Subcutaneous adipose tissue (tissue), 4 donors: ENCODE measurements around the gene LDLRAD3. TPM values are rescaled to one million over a fixed set of nuclear protein-coding genes. Genes with fewer than 3 reads are reported as not detected.

ENCODE experiments used
- total RNA-seq, 4 donors: library from RNA; depleted of rRNA; stranded (reverse); fragments of >200 nt; gene quantifications; one replicate each; pipeline ENCODE4 v1.1.0, GENCODE V29; 2016
- TF ChIP-seq, protein P1 (sequence below): fragments of 450-650 bp; IDR thresholded peaks from one replicate; pipeline ENCODE4 v1.5.1; 2016; ENCODE audit warnings: low read depth, mild to moderate bottlenecking, control low read depth, antibody characterized with exemption, moderate library complexity

The LDLRAD3 gene
- total RNA-seq, 4 donors from 2014 or later = 22.8 to 39.6 (median 29.4) TPM

DNA sequence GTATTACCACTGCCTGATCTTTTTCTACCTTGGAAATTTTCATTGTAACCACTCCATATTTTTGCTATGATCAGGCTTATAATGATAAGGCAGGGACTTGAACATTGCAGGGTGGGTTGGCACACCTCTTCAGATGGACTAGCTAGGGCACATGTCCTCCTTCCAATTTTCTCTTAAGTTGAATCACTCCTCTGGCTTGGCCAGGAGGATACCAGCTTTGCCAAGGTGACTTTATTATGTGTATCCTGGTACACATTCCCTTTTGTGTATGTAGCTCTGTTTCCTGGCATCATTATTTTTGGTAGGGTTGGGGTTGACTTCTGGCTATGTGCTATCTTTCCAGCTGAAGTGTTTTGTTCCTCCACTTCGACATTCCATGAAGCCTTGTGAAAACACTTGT is 8.5 kb upstream of the LDLRAD3 start:
- TF ChIP-seq, protein P1, sequence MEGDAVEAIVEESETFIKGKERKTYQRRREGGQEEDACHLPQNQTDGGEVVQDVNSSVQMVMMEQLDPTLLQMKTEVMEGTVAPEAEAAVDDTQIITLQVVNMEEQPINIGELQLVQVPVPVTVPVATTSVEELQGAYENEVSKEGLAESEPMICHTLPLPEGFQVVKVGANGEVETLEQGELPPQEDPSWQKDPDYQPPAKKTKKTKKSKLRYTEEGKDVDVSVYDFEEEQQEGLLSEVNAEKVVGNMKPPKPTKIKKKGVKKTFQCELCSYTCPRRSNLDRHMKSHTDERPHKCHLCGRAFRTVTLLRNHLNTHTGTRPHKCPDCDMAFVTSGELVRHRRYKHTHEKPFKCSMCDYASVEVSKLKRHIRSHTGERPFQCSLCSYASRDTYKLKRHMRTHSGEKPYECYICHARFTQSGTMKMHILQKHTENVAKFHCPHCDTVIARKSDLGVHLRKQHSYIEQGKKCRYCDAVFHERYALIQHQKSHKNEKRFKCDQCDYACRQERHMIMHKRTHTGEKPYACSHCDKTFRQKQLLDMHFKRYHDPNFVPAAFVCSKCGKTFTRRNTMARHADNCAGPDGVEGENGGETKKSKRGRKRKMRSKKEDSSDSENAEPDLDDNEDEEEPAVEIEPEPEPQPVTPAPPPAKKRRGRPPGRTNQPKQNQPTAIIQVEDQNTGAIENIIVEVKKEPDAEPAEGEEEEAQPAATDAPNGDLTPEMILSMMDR = no peak

DNA sequence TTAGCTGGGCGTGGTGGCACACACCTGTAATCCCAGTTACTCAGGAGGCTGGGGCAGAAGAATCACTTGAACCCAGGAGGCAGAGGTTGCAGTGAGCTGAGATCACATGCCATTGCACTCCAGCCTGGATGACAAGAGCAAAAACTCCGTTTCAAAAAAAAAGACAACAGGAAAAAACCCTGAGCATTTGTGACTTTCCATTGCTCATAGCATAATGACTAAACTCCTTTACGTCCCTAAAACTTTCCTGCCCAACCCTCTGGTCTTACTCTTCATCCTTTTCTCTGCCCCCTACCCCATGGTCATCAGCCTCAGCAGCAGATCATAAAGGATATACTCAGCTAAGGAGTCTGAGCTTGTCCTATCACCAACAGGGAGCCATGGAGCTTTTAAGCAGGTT is 6.8 kb upstream of the LDLRAD3 start:
- TF ChIP-seq, protein P1 = no peak

DNA sequence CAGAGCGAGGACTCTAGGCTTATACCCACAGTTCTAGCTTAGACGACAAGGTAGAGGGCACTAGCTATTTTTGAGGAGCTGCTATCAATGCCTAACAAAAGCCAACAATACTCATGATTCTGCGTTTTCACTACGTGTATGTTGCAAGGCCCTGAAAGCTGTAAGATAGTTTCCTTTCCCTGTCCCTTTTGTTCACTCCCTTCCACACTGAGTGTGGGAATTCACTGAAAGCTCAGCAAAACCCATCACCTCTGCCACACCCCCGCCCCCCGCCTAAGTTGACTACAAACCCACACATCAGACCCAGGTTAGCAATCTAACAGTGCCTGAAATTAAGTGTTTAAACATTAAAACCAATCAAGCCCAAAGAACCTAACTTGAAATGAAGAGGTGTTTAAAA is 6.2 kb upstream of the LDLRAD3 start:
- TF ChIP-seq, protein P1 = no peak

DNA sequence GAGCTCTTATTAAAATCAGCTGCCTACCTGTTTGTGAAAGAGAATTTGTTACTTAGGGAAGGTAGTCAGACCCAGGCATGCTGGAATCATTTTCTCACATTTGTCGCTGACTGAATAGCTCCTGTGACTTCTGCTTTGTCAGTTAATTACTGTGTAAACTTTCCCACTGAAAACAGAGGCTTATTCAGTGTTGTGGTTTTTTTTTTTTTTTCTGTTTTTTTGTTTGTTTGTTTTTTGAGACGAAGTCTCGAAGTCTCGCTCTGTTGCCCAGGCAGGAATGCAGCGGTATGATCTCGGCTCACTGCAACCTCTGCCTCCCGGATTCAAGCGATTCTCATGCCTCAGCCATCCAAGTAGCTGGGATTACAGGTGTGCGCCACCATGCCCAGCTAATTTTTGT is 5.6 kb upstream of the LDLRAD3 start:
- TF ChIP-seq, protein P1 = no peak

DNA sequence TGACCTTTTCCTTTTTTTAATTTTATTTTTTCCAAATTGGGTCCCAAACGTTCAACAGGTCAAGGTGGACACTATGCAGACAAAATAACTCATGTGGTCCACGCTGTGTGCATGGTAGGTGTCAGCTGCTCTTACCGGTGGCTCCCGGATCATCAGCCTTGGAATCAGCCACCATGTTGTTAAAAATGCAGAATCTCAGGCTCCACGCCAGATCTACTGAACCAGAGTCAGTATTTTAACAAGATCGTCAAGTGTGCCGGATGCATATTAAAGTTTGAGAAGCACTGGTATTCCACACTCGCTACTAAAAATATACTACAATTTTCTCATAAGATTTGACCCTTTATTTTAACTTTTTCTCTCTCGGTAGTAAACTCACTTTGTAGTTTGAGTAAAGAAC is 553 bp upstream of the LDLRAD3 start:
- TF ChIP-seq, protein P1 = no peak

DNA sequence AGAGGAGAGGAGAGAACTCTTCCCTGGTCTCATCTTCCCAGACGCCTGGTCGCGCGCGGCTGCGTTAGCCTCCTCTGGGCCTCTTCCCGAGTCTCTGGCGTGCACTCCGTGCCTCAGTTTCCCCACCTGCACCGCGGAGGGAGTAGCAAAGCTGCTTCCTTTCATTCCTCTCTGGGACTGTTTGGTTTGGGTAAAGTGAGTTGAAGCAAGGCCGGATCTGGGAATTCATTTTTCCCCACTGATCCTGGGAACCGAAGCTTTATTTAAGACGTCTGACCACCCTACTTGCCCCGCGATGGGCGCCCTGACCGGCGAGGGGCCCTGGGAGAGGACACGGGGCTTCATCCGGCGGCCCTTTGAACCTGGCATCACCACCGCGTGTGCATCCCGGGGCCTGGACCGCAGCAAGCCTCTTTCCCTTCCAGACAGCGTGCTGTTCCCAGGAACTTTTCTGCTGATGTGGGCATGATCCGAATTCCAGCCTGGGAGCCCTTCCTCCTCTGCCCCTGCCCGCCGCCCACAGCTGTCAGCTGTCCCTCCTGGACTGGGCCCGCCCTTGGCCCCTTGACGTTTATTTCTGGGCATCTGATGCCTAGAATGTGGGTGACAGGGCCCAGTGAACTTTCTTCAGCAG is 758 bp downstream of the LDLRAD3 start:
- TF ChIP-seq, protein P1 = no peak

DNA sequence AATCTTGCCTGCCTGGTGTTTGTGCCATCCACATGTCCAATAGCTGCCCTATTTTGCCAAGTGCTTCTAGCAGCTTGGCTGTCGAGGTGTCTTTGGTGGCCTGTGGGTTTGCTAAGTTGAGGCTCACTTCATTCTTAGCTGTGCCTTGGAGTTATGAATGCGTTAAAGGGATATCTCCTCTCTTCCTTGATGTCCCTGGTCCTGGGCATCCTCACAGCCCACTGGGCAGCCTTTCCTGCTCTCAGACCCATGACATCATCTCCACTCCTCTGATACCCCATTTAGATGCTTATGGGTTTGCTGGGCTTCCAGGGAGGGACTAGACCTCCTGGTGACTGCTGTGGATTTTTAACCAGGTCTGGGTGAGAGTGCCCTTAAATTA is 1.3 kb downstream of the LDLRAD3 start:
- TF ChIP-seq, protein P1 = no peak
